Measurements from ENCODE around the gene IL4. TPM values are rescaled to one million over a fixed set of nuclear protein-coding genes. Genes with fewer than 3 reads are reported as not detected.

The IL4 gene
- total RNA-seq, 1 experiment from 2014 or later, result not detected

GRCh38 chr5:132677682-132678400, 4.1 kb downstream of the IL4 start:
- TF ChIP-seq, protein P1, sequence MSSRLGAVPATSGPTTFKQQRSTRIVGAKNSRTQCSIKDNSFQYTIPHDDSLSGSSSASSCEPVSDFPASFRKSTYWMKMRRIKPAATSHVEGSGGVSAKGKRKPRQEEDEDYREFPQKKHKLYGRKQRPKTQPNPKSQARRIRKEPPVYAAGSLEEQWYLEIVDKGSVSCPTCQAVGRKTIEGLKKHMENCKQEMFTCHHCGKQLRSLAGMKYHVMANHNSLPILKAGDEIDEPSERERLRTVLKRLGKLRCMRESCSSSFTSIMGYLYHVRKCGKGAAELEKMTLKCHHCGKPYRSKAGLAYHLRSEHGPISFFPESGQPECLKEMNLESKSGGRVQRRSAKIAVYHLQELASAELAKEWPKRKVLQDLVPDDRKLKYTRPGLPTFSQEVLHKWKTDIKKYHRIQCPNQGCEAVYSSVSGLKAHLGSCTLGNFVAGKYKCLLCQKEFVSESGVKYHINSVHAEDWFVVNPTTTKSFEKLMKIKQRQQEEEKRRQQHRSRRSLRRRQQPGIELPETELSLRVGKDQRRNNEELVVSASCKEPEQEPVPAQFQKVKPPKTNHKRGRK (CRISPR knock-in tag; IDR thresholded peaks at IDR 0.05; ENCODE audit: borderline replicate concordance), result no peak
- TF ChIP-seq, protein P2, sequence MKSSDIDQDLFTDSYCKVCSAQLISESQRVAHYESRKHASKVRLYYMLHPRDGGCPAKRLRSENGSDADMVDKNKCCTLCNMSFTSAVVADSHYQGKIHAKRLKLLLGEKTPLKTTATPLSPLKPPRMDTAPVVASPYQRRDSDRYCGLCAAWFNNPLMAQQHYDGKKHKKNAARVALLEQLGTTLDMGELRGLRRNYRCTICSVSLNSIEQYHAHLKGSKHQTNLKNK (CRISPR knock-in tag; IDR thresholded peaks at IDR 0.05), result no peak
- TF ChIP-seq KAT7 (CRISPR knock-in tag; IDR thresholded peaks at IDR 0.05; ENCODE audit: borderline replicate concordance) (no peak), ZNF232 (CRISPR knock-in tag; IDR thresholded peaks at IDR 0.05) (no peak), MYBL2 (CRISPR knock-in tag; IDR thresholded peaks at IDR 0.05) (no peak), SOX15 (CRISPR knock-in tag; IDR thresholded peaks at IDR 0.05) (no peak), SMAD3 (CRISPR knock-in tag; IDR thresholded peaks at IDR 0.05; ENCODE audit: borderline replicate concordance) (no peak)
- peaks cover 6% of the 10 kb centered on the region for H3K4me1 Mint-ChIP-seq
- H3K27ac Mint-ChIP-seq, result no peak overlapping the region
- H3K27me3 Mint-ChIP-seq (ENCODE audit: low read depth), result no peaks in the 10 kb centered on the region
- ChIA-PET CTCF (interaction anchor here (0.5 to 1.7 kb wide), 16 partner anchors 9 to 188 kb away, joined by 3 to 9 read pairs (median 4); partner anchors contain the start of genes CCNI2, GDF9, IL13 and KIF3A), POLR2A (no interaction called here)
- no peak for ATAC-seq
- H3K4me3 Mint-ChIP-seq, result no peak overlapping the region
- DNase-seq (ENCODE audit: low spot score), result no peak
- no peaks in the 10 kb centered on the region for H3K36me3 Mint-ChIP-seq
- no peaks in the 10 kb centered on the region for H3K9me3 Mint-ChIP-seq

GRCh38 chr5:132678735-132679134, 4.9 kb downstream of the IL4 start:
- Mint-ChIP-seq H3K27ac (no peak overlapping the region), H3K36me3 (no peaks in the 10 kb centered on the region), H3K4me3 (no peak overlapping the region), H3K4me1 (peaks cover 6% of the 10 kb centered on the region), H3K9me3 (no peaks in the 10 kb centered on the region), H3K27me3 (ENCODE audit: low read depth) (no peaks in the 10 kb centered on the region)
- DNase-seq (ENCODE audit: low spot score), result no peak
- POLR2A ChIA-PET, result no interaction called here
- no peak for ATAC-seq
- CTCF ChIA-PET, result interaction anchor here (1.2 kb wide), 1 partner anchor 152 kb away, joined by 3 read pairs; no protein-coding TSS in a partner anchor
- TF ChIP-seq ZBTB43 (CRISPR knock-in tag; IDR thresholded peaks at IDR 0.05) (no peak), MAX (CRISPR knock-in tag; IDR thresholded peaks at IDR 0.05) (no peak), ZNF121 (CRISPR knock-in tag; IDR thresholded peaks at IDR 0.05) (no peak), HMGXB4 (CRISPR knock-in tag; IDR thresholded peaks at IDR 0.05) (no peak), STAT6 (CRISPR knock-in tag; conservative IDR thresholded peaks at IDR 0.05; ENCODE audit: low read depth) (no peak), ATF1 (CRISPR knock-in tag; IDR thresholded peaks at IDR 0.05) (no peak), NFATC4 (CRISPR knock-in tag; IDR thresholded peaks at IDR 0.05) (no peak), TCF7 (CRISPR knock-in tag; IDR thresholded peaks at IDR 0.05; ENCODE audit: low read depth) (no peak), SMAD3 (CRISPR knock-in tag; IDR thresholded peaks at IDR 0.05; ENCODE audit: borderline replicate concordance) (no peak), ZNF425 (CRISPR knock-in tag; conservative IDR thresholded peaks at IDR 0.05) (no peak), IRF2 (CRISPR knock-in tag; IDR thresholded peaks at IDR 0.05; ENCODE audit: borderline replicate concordance, low read depth) (no peak), NR3C1 (CRISPR knock-in tag; conservative IDR thresholded peaks at IDR 0.05; ENCODE audit: low read depth) (no peak), ZNF423 (CRISPR knock-in tag; IDR thresholded peaks at IDR 0.05) (no peak), E2F5 (CRISPR knock-in tag; IDR thresholded peaks at IDR 0.05) (no peak)
- TF ChIP-seq, protein P3, sequence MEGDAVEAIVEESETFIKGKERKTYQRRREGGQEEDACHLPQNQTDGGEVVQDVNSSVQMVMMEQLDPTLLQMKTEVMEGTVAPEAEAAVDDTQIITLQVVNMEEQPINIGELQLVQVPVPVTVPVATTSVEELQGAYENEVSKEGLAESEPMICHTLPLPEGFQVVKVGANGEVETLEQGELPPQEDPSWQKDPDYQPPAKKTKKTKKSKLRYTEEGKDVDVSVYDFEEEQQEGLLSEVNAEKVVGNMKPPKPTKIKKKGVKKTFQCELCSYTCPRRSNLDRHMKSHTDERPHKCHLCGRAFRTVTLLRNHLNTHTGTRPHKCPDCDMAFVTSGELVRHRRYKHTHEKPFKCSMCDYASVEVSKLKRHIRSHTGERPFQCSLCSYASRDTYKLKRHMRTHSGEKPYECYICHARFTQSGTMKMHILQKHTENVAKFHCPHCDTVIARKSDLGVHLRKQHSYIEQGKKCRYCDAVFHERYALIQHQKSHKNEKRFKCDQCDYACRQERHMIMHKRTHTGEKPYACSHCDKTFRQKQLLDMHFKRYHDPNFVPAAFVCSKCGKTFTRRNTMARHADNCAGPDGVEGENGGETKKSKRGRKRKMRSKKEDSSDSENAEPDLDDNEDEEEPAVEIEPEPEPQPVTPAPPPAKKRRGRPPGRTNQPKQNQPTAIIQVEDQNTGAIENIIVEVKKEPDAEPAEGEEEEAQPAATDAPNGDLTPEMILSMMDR (IDR thresholded peaks at IDR 0.05), result no peak

All from WTC11 (cell line).